ENCODE results near the gene SLC13A4.

Gene SLC13A4

GRCh38 chr7:135719688-135720087 lies 8.3 kb downstream of the SLC13A4 start:
- no peak for DNase-seq (ENCODE audit: low read depth in 2 of 2)

- DNase-seq (ENCODE audit: low read depth in 2 of 2), result no peak
These were observed 9.1 kb downstream of the SLC13A4 start for GRCh38 chr7:135718794-135719437.

GRCh38 chr7:135718219-135718618 lies 9.8 kb downstream of the SLC13A4 start:
- DNase-seq (ENCODE audit: low read depth in 2 of 2), result no peak

- DNase-seq (ENCODE audit: low read depth in 2 of 2), result no peak
These were observed 10.3 kb downstream of the SLC13A4 start for GRCh38 chr7:135717693-135718092.

GRCh38 chr7:135716677-135717238 lies 11.2 kb downstream of the SLC13A4 start:
- peak; percentile 55 for DNase-seq (ENCODE audit: low read depth in 2 of 2)

GRCh38 chr7:135715673-135716072 lies 12.3 kb downstream of the SLC13A4 start:
- DNase-seq (ENCODE audit: low read depth in 2 of 2), result no peak

- no peak for DNase-seq (ENCODE audit: low read depth in 2 of 2)
These were observed 12.9 kb downstream of the SLC13A4 start for GRCh38 chr7:135715055-135715522.

GRCh38 chr7:135714534-135715009 lies 13.4 kb downstream of the SLC13A4 start:
- DNase-seq (ENCODE audit: low read depth in 2 of 2), result no peak

- DNase-seq (ENCODE audit: low read depth in 2 of 2), result no peak
These were observed 14.0 kb downstream of the SLC13A4 start for GRCh38 chr7:135713836-135714470.

GRCh38 chr7:135712796-135713195 lies 15.2 kb downstream of the SLC13A4 start:
- DNase-seq (ENCODE audit: low read depth in 2 of 2), result no peak

GRCh38 chr7:135712182-135712782 lies 15.7 kb downstream of the SLC13A4 start:
- no peak for DNase-seq (ENCODE audit: low read depth in 2 of 2)

- DNase-seq (ENCODE audit: low read depth in 2 of 2), result no peak
These were observed 16.9 kb downstream of the SLC13A4 start for GRCh38 chr7:135711139-135711469.

- DNase-seq (ENCODE audit: low read depth in 2 of 2), result no peak
These were observed 17.4 kb downstream of the SLC13A4 start for GRCh38 chr7:135710417-135711138.

GRCh38 chr7:135709508-135709907 lies 18.5 kb downstream of the SLC13A4 start:
- DNase-seq (ENCODE audit: low read depth in 2 of 2), result no peak

GRCh38 chr7:135708041-135708440 lies 19.9 kb downstream of the SLC13A4 start:
- DNase-seq (ENCODE audit: low read depth in 2 of 2), result no peak

GRCh38 chr7:135707570-135707966 lies 20.4 kb downstream of the SLC13A4 start:
- no peak for DNase-seq (ENCODE audit: low read depth in 2 of 2)

GRCh38 chr7:135706858-135707569 lies 21.0 kb downstream of the SLC13A4 start:
- no peak for DNase-seq (ENCODE audit: low read depth in 2 of 2)

- DNase-seq (ENCODE audit: low read depth in 2 of 2), result no peak
These were observed 21.8 kb downstream of the SLC13A4 start for GRCh38 chr7:135706038-135706742.

- no peak for DNase-seq (ENCODE audit: low read depth in 2 of 2)
These were observed 23.3 kb downstream of the SLC13A4 start for GRCh38 chr7:135704698-135705097.

- DNase-seq (ENCODE audit: low read depth in 2 of 2), result no peak
These were observed 23.9 kb downstream of the SLC13A4 start for GRCh38 chr7:135704074-135704473.
